GM19372 (cell line): Measurements from ENCODE around the gene MICOS13.

ENCODE experiments used
- ATAC-seq: cut with Tn5 transposase; IDR thresholded peaks from one replicate; pipeline ENCODE4 v1.9.1; 2021; ENCODE audit warnings: mild to moderate bottlenecking, low read depth, moderate library complexity; ENCODE audit not compliant: unreplicated experiment

The MICOS13 gene

DNA sequence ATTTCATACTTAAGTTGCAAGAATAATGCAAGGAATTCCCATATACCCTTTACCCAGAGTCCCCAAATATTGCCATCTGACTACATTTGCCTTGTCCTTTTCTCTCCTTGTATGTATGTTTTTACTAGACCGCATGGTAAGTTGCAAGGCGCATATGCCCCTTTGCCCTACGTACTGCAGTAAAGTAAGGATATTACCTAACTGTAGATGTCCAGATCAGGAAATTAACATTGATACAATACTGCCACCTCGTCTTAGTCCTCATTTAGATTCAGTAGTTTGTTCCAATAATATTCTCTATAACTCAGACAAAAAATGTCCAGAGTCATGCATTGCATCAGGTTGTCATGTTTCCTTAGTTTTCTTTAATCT lies 48.1 kb downstream of the MICOS13 start:
- no peak for ATAC-seq

- no peak for ATAC-seq
Measured at GRCh38 chr19:5631567-5632240, 48.6 kb downstream of the MICOS13 start.

- no peak for ATAC-seq
Measured at GRCh38 chr19:5628919-5629481, 51.3 kb downstream of the MICOS13 start.

DNA sequence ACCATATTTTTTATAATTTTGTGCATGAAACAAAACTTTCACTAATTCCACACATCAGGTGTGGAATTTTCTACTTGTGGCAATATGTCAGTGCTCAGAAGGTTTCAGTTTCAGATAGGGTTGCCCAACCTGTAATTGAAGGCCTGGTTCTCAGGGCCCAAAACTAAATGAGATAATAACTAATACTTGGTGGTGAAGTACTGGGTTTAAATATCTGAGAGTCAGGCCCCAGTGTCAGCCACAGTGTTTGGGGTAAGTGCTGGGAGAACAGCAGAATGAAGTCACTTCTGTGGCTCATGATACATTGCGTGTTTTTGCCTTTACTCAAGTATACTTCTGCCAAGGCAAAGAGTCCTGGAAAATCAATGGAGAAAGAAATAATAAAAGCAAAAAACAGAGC lies 51.9 kb downstream of the MICOS13 start:
- no peak for ATAC-seq
